Measurements from ENCODE around the gene ASF1A.

ASF1A gene

GRCh38 chr6:118921084-118921483, 27.1 kb downstream of the ASF1A start:
- H3K4me1 ChIP-seq (ENCODE audit: insufficient read depth, low read length): no peaks in the 10 kb centered on the region
- H3K9me3 ChIP-seq (ENCODE audit: insufficient read depth, low read depth, low read length): no peaks in the 10 kb centered on the region
- no peak overlapping the region for H3K9ac ChIP-seq (ENCODE audit: low read depth, low read length)
- H3K36me3 ChIP-seq (ENCODE audit: insufficient read depth, low read depth, low read length): peaks cover 86% of the 10 kb centered on the region
- H3K27me3 ChIP-seq (ENCODE audit: insufficient read depth, low read length): no peaks in the 10 kb centered on the region
- no peak overlapping the region for H3K4me3 ChIP-seq (ENCODE audit: low read length)
- no peak overlapping the region for H3K27ac ChIP-seq (ENCODE audit: low read length)

- no peak overlapping the region for H3K27ac ChIP-seq (ENCODE audit: low read length)
- peaks cover 81% of the 10 kb centered on the region for H3K36me3 ChIP-seq (ENCODE audit: insufficient read depth, low read depth, low read length)
Measured at GRCh38 chr6:118923035-118923434, 29.1 kb downstream of the ASF1A start.

GRCh38 chr6:118930680-118931079, 36.7 kb downstream of the ASF1A start:
- no peaks in the 10 kb centered on the region for H3K9me3 ChIP-seq (ENCODE audit: insufficient read depth, low read depth, low read length)
- no peaks in the 10 kb centered on the region for H3K27me3 ChIP-seq (ENCODE audit: insufficient read depth, low read length)
- H3K4me1 ChIP-seq (ENCODE audit: insufficient read depth, low read length): peaks cover 8% of the 10 kb centered on the region
- peaks cover 52% of the 10 kb centered on the region for H3K36me3 ChIP-seq (ENCODE audit: insufficient read depth, low read depth, low read length)
- H3K9ac ChIP-seq (ENCODE audit: low read depth, low read length): no peak overlapping the region
- H3K4me3 ChIP-seq (ENCODE audit: low read length): no peak overlapping the region
- no peak overlapping the region for H3K27ac ChIP-seq (ENCODE audit: low read length)

More at GRCh38 chr6:118923035-118923434, 29.1 kb downstream of the ASF1A start:
- Histone ChIP-seq H3K27me3 (ENCODE audit: insufficient read depth, low read length) (no peaks in the 10 kb centered on the region), H3K4me1 (ENCODE audit: insufficient read depth, low read length) (no peaks in the 10 kb centered on the region), H3K4me3 (ENCODE audit: low read length) (no peak overlapping the region), H3K9me3 (ENCODE audit: insufficient read depth, low read depth, low read length) (no peaks in the 10 kb centered on the region), H3K9ac (ENCODE audit: low read depth, low read length) (no peak overlapping the region)

- Histone ChIP-seq H3K27ac (ENCODE audit: low read length) (no peak overlapping the region), H3K9me3 (ENCODE audit: insufficient read depth, low read depth, low read length) (no peaks in the 10 kb centered on the region), H3K9ac (ENCODE audit: low read depth, low read length) (no peak overlapping the region), H3K4me3 (ENCODE audit: low read length) (no peak overlapping the region), H3K36me3 (ENCODE audit: insufficient read depth, low read depth, low read length) (peaks cover 52% of the 10 kb centered on the region), H3K27me3 (ENCODE audit: insufficient read depth, low read length) (no peaks in the 10 kb centered on the region), H3K4me1 (ENCODE audit: insufficient read depth, low read length) (peaks cover 14% of the 10 kb centered on the region)
Measured at GRCh38 chr6:118931436-118931835, 37.5 kb downstream of the ASF1A start.

- Histone ChIP-seq H3K27me3 (ENCODE audit: insufficient read depth, low read length) (no peaks in the 10 kb centered on the region), H3K36me3 (ENCODE audit: insufficient read depth, low read depth, low read length) (peaks cover 47% of the 10 kb centered on the region), H3K9ac (ENCODE audit: low read depth, low read length) (no peak overlapping the region), H3K9me3 (ENCODE audit: insufficient read depth, low read depth, low read length) (no peaks in the 10 kb centered on the region), H3K4me3 (ENCODE audit: low read length) (no peak overlapping the region), H3K4me1 (ENCODE audit: insufficient read depth, low read length) (peaks cover 14% of the 10 kb centered on the region), H3K27ac (ENCODE audit: low read length) (no peak overlapping the region)
Measured at GRCh38 chr6:118932421-118932820, 38.5 kb downstream of the ASF1A start.

GRCh38 chr6:118933855-118934460, 40.0 kb downstream of the ASF1A start:
- no peaks in the 10 kb centered on the region for H3K27me3 ChIP-seq (ENCODE audit: insufficient read depth, low read length)
- no peaks in the 10 kb centered on the region for H3K9me3 ChIP-seq (ENCODE audit: insufficient read depth, low read depth, low read length)
- no peak overlapping the region for H3K27ac ChIP-seq (ENCODE audit: low read length)
- H3K4me1 ChIP-seq (ENCODE audit: insufficient read depth, low read length): peaks cover 14% of the 10 kb centered on the region
- peaks cover 32% of the 10 kb centered on the region for H3K36me3 ChIP-seq (ENCODE audit: insufficient read depth, low read depth, low read length)
- peak overlapping the region; percentile 31; the same call in 1 of the 2 replicates for H3K9ac ChIP-seq (ENCODE audit: low read depth, low read length)
- H3K4me3 ChIP-seq (ENCODE audit: low read length): peak overlapping the region; percentile 99

- H3K27me3 ChIP-seq (ENCODE audit: insufficient read depth, low read length): no peaks in the 10 kb centered on the region
- peak within 1 kb of the TSS; percentile 95 for H3K27ac ChIP-seq (ENCODE audit: low read length)
- H3K9ac ChIP-seq (ENCODE audit: low read depth, low read length): peak within 1 kb of the TSS; percentile 100
- H3K9me3 ChIP-seq (ENCODE audit: insufficient read depth, low read depth, low read length): no peaks in the 10 kb centered on the region
- H3K4me1 ChIP-seq (ENCODE audit: insufficient read depth, low read length): peaks cover 14% of the 10 kb centered on the region
- H3K4me3 ChIP-seq (ENCODE audit: low read length): peak within 1 kb of the TSS; percentile 99
- peaks cover 27% of the 10 kb centered on the region for H3K36me3 ChIP-seq (ENCODE audit: insufficient read depth, low read depth, low read length)
Measured at GRCh38 chr6:118934461-118935330, 40.7 kb downstream of the ASF1A start, which contains the start of gene MCM9. TSS of gene MCM9 (minus strand) at chr6:118935159. CDS start at chr6:118931723, 3,436 bp downstream.

GRCh38 chr6:118935331-118935668, 41.3 kb downstream of the ASF1A start:
- Histone ChIP-seq H3K4me3 (ENCODE audit: low read length) (peak overlapping the region; percentile 99), H3K9me3 (ENCODE audit: insufficient read depth, low read depth, low read length) (no peaks in the 10 kb centered on the region), H3K36me3 (ENCODE audit: insufficient read depth, low read depth, low read length) (peaks cover 26% of the 10 kb centered on the region), H3K27me3 (ENCODE audit: insufficient read depth, low read length) (no peaks in the 10 kb centered on the region), H3K9ac (ENCODE audit: low read depth, low read length) (peak overlapping the region; percentile 76; the same call in 1 of the 2 replicates), H3K4me1 (ENCODE audit: insufficient read depth, low read length) (peaks cover 14% of the 10 kb centered on the region), H3K27ac (ENCODE audit: low read length) (no peak overlapping the region)

- peaks cover 17% of the 10 kb centered on the region for H3K36me3 ChIP-seq (ENCODE audit: insufficient read depth, low read depth, low read length)
- H3K4me3 ChIP-seq (ENCODE audit: low read length): peak overlapping the region; percentile 99
- no peaks in the 10 kb centered on the region for H3K9me3 ChIP-seq (ENCODE audit: insufficient read depth, low read depth, low read length)
- H3K9ac ChIP-seq (ENCODE audit: low read depth, low read length): no peak overlapping the region
- H3K27ac ChIP-seq (ENCODE audit: low read length): no peak overlapping the region
- H3K4me1 ChIP-seq (ENCODE audit: insufficient read depth, low read length): peaks cover 14% of the 10 kb centered on the region
- no peaks in the 10 kb centered on the region for H3K27me3 ChIP-seq (ENCODE audit: insufficient read depth, low read length)
Measured at GRCh38 chr6:118935978-118936703, 42.2 kb downstream of the ASF1A start.

GRCh38 chr6:118939683-118940082, 45.7 kb downstream of the ASF1A start:
- no peaks in the 10 kb centered on the region for H3K36me3 ChIP-seq (ENCODE audit: insufficient read depth, low read depth, low read length)
- no peaks in the 10 kb centered on the region; the same call in none of the 2 replicates for H3K9me3 ChIP-seq (ENCODE audit: insufficient read depth, low read depth, low read length)

GRCh38 chr6:118940770-118941169, 46.8 kb downstream of the ASF1A start:
- Histone ChIP-seq H3K27me3 (ENCODE audit: insufficient read depth, low read length) (no peaks in the 10 kb centered on the region), H3K36me3 (ENCODE audit: insufficient read depth, low read depth, low read length) (no peaks in the 10 kb centered on the region), H3K9me3 (ENCODE audit: insufficient read depth, low read depth, low read length) (peaks cover 4% of the 10 kb centered on the region), H3K9ac (ENCODE audit: low read depth, low read length) (no peak overlapping the region), H3K4me1 (ENCODE audit: insufficient read depth, low read length) (peaks cover 5% of the 10 kb centered on the region; the same call in 1 of the 2 replicates), H3K27ac (ENCODE audit: low read length) (no peak overlapping the region), H3K4me3 (ENCODE audit: low read length) (no peak overlapping the region)

More at GRCh38 chr6:118939683-118940082, 45.7 kb downstream of the ASF1A start:
- Histone ChIP-seq H3K4me1 (ENCODE audit: insufficient read depth, low read length) (peaks cover 8% of the 10 kb centered on the region; the same call in 1 of the 2 replicates), H3K27ac (ENCODE audit: low read length) (no peak overlapping the region), H3K27me3 (ENCODE audit: insufficient read depth, low read length) (no peaks in the 10 kb centered on the region), H3K9ac (ENCODE audit: low read depth, low read length) (no peak overlapping the region), H3K4me3 (ENCODE audit: low read length) (no peak overlapping the region)

Data from iPS-20b (cell line).